Endothelial cell of umbilical vein (primary cell): ENCODE results near the gene JAKMIP3.

Source experiments
- EZH2 ChIP-seq: IDR thresholded peaks from 2 replicates; pipeline ENCODE4 v1.6.1; 2012; ENCODE audit warnings: borderline replicate concordance, low read depth, mild to moderate bottlenecking, moderate library complexity, low read length, inconsistent platforms; ENCODE audit not compliant: severe bottlenecking
- FOS ChIP-seq: IDR thresholded peaks from 2 replicates; pipeline ENCODE4 v1.6.1; 2011; ENCODE audit warnings: mild to moderate bottlenecking, low read length, moderate library complexity, borderline replicate concordance; ENCODE audit not compliant: insufficient read depth
- GATA2 ChIP-seq: IDR thresholded peaks from 2 replicates; pipeline ENCODE4 v1.7.0; 2011; ENCODE audit warnings: low read depth, mild to moderate bottlenecking, moderate library complexity, mixed read lengths, low read length; ENCODE audit not compliant: insufficient read length, insufficient read depth
- MYC ChIP-seq: IDR thresholded peaks from one replicate; pipeline ENCODE4 v1.6.1; 2011; ENCODE audit warnings: mild to moderate bottlenecking, low read depth, low read length
- POLR2A ChIP-seq: IDR thresholded peaks from 2 replicates; pipeline ENCODE4 v1.6.1; 2012; ENCODE audit warnings: low read depth, mild to moderate bottlenecking, control low read depth, low read length
- POLR2AphosphoS5 ChIP-seq: IDR thresholded peaks from 2 replicates; pipeline ENCODE4 v1.6.1; 2012; ENCODE audit warnings: low read depth, mild to moderate bottlenecking, control low read depth, low read length, moderate library complexity; ENCODE audit not compliant: insufficient read depth
- TF ChIP-seq, protein P1 (sequence below), 2 donors: IDR thresholded peaks; 1 replicate in 1 of 2; 2 replicates in 1 of 2; pipeline ENCODE4 v1.5.1; 2011; ENCODE audit warnings: low read length in 2 of 2, mild to moderate bottlenecking in 2 of 2, moderate library complexity in 2 of 2, control low read depth in 1 of 2, inconsistent platforms in 1 of 2, low read depth in 1 of 2; ENCODE audit not compliant: insufficient read depth in 1 of 2; ENCODE audit errors: extremely low read depth in 1 of 2
- TF ChIP-seq, protein P2 (sequence below): IDR thresholded peaks from 2 replicates; pipeline ENCODE4 v1.6.1; 2011; ENCODE audit not compliant: insufficient read depth, insufficient read length

DNA sequence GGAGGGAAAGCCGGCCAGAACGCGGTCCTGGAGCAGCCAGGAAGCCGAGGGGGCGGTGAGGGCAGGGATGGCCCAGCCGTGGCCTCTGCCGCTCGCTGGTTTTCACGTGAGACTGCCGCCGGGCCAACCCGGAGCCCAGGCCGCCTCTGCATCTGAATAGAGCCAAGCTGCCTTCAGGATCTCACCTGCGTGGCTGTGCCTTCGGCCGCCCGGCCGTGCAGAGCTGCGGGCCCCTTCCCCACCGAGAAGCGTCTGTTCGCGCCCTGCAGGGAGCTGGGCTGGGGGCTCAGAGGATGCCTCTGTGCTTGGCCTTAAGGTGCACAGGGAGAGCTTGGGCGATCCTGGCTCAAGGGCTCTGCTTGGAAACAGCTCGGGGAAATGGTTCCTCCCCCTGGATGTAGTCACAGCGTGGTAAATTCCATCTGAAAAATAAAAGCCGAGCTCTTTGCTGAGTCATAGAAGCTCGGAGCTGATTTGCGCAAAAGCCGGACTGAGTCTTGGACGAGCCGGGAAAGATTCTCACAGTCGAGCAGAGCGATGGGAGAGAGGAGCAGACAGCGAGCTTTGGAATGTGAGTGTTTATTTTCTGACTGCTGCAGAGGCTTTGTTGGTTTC, at the start of gene JAKMIP3:
- TF ChIP-seq, protein P1, sequence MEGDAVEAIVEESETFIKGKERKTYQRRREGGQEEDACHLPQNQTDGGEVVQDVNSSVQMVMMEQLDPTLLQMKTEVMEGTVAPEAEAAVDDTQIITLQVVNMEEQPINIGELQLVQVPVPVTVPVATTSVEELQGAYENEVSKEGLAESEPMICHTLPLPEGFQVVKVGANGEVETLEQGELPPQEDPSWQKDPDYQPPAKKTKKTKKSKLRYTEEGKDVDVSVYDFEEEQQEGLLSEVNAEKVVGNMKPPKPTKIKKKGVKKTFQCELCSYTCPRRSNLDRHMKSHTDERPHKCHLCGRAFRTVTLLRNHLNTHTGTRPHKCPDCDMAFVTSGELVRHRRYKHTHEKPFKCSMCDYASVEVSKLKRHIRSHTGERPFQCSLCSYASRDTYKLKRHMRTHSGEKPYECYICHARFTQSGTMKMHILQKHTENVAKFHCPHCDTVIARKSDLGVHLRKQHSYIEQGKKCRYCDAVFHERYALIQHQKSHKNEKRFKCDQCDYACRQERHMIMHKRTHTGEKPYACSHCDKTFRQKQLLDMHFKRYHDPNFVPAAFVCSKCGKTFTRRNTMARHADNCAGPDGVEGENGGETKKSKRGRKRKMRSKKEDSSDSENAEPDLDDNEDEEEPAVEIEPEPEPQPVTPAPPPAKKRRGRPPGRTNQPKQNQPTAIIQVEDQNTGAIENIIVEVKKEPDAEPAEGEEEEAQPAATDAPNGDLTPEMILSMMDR (IDR thresholded peaks at IDR 0.05; ENCODE audit: extremely low read depth in 1 of 2, insufficient read depth in 1 of 2, low read depth in 1 of 2, low read length in 2 of 2): no peak
- no peak for TF ChIP-seq POLR2A
- no peak for TF ChIP-seq EZH2
- TF ChIP-seq POLR2AphosphoS5: no peak
- TF ChIP-seq FOS: no peak
- no peak for TF ChIP-seq MYC
- no peak for TF ChIP-seq GATA2
- TF ChIP-seq, protein P2, sequence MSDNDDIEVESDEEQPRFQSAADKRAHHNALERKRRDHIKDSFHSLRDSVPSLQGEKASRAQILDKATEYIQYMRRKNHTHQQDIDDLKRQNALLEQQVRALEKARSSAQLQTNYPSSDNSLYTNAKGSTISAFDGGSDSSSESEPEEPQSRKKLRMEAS: no peak
